GM18507 (cell line): ENCODE data around the gene HOXA9.

Source experiments
- DNase-seq: peaks from one replicate; pipeline ENCODE4 v3.0.0; 2011; ENCODE audit warnings: low read depth; ENCODE audit not compliant: insufficient read length; ENCODE audit errors: extremely low spot score
- FAIRE-seq: peaks from 2 replicates; lab custom pipeline; 2011; peaks lifted over from hg19 to GRCh38; lab: Jason Lieb, UNC

The HOXA9 gene

DNA sequence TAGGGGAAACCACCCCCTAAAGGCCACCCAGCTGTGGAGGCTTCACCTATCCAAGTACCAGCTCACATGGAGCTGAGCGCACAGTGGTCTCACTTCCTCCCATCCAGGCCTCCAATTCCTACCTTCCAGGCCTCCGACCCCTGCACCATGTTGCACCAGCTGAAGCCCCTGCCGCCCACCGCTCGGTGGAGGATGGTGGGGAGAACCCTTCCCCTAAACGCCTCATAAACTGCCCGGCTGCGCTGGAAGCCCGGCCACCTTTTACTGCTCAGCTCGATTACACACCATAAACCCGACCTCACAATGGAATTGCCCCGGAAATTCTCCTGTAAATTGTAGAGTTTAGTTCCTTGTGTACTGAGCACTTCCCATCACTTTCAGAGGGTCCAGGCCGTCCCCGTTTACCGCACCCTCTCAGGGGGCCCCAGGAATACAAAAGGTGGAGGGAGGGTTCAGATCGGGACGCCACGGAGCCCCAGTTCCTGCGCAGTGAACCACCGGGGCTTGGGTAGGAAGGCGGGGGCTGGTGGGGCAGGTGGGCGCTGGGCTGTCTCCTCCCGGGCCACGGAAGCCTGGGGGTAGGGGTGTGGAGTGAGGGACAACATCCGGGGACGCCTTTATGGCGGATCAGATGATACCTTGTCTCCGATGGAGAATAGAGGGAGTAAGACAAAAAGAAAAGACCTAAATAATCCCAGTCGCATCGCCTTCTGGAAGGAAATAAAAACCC, 7.5 kb downstream of the HOXA9 start:
- FAIRE-seq (no peak), DNase-seq (no peak)

DNA sequence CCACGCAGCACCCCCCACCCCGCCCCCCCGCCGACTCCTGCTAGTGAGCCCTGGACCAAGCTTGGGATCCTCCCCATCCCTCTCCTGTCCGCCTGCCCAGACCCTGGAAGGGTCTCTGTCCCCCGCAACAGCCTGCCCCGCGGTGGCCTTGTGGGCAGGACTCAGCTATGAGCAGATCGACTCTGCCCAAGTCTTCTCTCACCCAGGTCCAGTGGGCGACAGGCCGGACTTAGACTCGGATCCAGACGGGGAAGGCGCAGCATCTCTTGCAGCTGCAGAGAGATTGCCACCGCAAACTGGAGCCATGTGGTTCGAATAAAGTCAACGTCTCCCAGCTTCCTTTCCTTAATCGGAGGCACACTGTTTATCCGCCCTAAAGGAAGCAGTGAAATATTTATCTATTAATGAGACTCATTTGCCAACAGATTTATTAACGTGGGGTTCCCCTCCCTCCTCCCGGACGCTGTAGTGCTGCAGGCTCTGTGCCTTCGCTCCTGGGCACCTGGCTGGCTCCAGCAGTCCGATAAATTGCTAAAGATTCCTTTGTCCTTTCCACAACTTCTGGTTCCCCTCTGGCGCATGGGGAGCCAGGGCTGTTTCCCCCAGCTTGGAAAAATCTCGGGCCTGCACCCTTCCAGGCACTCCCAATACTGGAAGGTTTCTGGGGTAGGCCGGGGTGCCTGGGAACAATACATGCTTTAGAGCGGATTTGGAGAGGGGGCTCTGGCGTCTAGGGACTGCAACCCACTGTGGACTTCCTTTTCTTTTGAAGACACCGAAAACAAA, 8.2 kb downstream of the HOXA9 start:
- FAIRE-seq, result no peak
- DNase-seq, result no peak

DNA sequence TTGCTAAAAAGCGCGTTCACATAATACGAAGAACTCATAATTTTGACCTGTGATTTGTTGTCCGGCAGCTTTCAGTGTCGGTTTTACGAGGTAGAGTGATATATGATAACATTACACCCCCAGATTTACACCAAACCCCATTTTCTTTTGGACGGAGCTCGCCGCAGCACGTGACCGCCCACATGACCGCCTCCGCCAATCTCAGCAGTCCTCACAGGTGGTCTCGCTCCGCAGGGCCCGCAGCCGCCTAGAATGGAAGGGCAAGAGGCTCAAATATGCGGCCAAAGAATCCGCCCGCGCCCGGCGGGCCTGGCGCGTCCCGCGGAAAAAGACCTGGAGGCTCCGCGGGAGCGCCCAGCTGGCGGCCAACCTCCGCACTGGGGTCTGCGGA, 8.8 kb downstream of the HOXA9 start, which contains the start of gene HOXA7:
Gene HOXA7, minus strand, starts transcription at position 168 of the 391 bp plus-strand sequence. Its CDS starts 130 bp downstream, at position 38.
- FAIRE-seq (no peak), DNase-seq (no peak)

DNA sequence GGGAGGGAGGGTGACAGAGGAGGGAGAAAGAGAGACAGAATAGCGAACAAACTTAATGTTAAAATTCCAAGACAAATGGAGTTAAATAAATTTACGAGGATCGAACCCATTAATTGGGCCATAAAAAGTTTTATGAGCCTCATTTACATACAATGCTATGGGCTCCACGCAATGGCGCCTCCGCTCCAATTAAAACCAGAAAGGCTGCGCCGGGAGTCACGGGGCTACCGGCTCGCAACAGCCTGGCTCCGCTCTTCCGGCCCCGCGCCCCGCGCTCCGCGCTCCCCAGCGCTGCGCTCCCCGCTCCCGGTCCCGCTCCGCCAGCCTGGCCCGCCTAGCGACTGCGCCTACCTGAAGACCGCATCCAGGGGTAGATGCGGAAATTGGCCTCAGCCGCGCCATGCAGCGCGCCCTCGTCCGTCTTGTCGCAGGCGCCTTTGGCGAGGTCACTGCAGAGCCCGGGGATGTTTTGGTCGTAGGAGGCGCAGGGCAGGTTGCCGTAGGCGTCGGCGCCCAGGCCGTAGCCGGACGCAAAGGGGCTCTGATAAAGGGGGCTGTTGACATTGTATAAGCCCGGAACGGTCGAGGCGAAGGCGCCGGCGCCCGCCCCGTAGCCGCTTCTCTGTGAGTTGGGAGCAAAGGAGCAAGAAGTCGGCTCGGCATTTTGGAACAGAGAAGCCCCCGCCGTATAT, 9.4 kb downstream of the HOXA9 start:
- no peak for DNase-seq
- FAIRE-seq, result no peak

DNA sequence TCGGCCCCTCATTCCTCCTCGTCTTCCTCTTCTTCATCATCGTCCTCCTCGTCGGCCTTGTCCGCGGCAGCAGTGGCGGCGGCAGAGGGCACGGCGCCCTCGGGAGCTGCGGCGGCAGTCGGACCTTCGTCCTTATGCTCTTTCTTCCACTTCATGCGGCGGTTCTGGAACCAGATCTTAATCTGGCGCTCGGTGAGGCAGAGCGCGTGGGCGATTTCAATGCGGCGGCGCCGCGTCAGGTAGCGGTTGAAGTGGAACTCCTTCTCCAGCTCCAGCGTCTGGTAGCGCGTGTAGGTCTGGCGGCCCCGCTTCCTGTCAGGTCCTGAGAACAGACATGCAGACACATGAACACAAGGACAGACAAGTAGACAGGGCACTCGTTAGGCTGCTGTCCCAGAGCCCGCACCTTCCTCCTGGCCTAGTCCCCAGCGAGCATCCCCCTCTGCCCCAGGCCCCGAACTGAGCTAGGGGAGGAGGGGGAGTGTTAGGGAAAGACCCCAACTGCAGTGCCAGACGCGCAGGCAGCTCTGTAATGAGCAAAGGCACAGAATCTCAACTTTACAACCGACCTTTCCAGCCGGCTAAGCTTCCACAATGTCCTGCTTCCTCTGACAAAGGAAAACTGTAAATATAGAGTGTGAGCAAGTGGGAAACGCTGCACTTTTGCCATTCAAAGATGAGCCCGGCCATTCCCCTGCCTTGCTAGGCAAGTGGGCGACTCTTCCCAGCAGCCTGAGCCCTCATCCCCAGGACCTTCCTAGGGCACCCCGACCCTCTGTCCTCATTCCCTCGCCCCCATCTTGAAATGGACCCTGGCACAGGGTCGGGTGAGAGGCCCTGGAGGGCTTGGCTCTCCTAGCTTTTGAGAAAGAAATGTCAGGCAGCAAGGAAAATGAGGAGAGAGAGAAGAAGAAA, 10.2 kb downstream of the HOXA9 start:
- DNase-seq, result no peak
- no peak for FAIRE-seq

DNA sequence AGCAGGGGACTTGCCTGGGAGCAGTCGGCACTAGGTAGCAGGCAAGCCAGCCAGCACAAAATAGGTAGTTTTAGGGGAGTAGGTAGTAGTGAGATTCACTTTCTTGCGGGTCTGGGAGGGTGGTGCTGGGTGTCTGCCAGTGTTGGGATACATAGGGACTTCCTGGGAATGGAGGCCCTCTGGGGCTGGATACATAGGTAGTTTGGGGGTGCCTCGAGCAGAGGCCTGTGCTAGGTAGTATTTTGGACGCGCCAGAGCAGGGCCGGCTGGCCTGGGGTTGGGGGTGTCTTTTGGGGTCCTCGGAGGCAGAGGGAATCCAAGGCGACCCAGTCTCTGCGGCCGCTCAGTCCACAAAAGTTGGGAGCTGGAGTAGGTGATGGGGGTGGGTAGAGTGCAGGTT, 11.0 kb downstream of the HOXA9 start:
- DNase-seq, result no peak
- FAIRE-seq, result no peak

DNA sequence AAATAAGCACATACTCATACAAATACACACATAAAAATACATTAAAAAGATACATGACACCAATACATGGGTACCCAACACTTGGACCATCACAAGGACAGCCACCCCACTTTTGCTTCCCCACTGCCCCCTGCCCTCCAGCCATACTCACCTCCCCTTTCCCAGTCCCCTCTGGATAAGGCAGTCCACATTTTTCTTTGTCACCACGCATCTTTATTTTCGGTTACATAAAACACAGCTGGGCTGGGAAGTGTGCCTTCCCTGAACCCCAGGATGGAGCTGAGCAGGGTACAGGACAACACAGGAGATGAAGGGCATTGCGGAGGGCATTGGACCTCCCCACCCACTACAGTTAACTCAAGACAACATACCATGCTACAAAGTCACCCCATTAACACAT, 11.8 kb downstream of the HOXA9 start:
- DNase-seq, result no peak
- no peak for FAIRE-seq

DNA sequence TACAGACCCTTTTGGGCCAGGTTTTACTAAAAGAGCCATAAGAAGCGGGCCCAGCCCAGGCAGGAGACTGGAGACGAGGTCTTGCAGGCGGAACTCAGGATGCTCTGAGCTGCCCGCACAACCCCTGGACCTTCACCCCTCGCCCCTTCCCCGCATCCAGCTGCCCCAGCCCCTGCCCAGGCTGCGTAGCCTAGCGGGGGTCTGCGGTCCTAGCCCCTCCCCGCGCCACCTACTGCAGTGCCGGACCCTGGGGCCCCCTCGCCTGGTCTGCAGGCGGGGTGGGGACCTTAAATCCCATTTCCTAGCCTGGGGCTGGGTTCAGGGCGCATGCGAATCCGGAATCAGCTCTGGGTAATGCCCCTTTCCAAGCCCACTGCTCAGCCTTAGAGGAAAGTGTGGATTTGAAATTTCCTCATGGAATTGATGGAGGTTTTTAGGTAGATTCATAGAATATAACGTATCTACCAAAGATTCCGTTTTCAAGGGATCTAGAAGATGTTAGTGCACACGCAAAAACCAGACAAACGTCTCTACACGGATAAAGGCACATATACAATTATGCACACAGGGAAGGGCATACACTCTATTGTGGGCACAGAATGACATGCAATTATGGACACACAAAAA, 12.4 kb downstream of the HOXA9 start:
- DNase-seq (no peak), FAIRE-seq (no peak)

DNA sequence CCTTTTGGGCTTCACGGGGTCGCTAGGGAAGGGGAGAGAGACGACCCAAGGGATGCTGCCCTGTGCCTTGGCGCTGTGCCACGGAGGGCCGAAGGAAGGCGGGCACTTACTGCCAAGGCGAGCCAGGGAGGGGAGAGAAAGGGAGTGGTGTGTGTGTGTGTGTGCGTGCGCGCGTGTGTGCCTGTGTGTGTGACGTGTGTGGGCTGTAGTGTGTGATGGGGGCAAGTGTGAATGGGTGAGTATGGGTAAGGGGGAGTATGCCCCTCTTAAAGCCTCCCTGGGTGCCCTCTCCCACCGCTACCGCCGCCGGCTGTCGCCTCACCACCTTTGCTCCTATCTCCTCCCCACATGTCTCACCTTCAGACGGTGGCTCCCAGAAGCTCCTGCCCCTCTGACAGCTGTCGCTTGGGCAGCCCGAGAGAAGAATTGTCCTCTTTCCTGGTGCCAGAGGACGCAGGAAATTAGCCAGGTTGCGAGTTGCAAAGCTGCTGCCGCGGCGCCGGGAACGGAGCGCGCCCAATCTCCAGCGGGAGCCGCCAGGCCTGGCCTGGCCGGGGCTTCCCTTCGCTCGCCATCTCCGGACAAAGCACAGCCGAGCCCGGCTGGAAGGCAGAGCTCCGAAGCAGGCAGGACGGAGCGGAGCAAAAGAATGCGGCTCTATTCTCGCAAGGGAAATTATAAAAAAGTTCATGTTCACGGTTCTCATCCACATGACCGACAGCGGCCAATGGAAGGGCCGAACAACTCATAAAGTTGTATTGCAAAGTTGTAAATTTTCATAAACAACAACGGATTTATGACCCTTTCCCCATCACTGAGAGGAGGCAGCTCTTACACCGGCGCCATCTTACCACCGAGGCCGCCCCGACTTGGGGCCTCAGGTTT, 13.2 kb downstream of the HOXA9 start, which contains the start of gene HOXA3:
Gene HOXA3, minus strand, starts transcription at position 653 of the 885 bp plus-strand sequence. CDS start 41,943 bp downstream, outside the sequence.
- no peak for DNase-seq
- FAIRE-seq, result no peak

DNA sequence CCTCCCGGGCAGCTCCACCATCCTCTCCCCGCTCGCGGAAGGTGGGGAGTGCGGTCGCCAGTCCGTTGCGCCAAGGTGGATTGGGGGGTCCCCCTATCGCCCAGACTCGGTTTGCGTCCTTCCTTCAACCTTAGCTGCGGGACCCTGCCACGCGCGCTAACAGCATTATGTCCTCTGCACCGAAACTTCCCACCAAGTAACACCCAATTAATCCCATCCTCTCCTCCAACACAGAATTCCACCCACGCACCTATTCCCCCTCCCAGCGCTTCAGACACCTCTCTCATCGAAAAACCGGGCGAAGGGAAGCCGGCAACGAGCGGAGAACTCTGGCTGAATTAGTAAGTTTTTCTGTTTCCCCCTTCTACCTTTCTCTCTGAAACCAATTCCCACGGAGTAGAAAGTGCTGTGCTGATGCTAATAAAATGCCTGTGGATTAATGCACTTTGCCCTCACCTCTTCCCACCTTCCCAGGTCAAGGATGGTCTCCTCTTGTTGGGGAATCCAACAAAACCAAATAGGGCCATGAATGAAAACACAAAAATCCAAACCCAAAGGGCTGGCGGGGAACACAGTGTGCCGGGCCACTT, 13.9 kb downstream of the HOXA9 start:
- DNase-seq, result no peak
- FAIRE-seq, result no peak

DNA sequence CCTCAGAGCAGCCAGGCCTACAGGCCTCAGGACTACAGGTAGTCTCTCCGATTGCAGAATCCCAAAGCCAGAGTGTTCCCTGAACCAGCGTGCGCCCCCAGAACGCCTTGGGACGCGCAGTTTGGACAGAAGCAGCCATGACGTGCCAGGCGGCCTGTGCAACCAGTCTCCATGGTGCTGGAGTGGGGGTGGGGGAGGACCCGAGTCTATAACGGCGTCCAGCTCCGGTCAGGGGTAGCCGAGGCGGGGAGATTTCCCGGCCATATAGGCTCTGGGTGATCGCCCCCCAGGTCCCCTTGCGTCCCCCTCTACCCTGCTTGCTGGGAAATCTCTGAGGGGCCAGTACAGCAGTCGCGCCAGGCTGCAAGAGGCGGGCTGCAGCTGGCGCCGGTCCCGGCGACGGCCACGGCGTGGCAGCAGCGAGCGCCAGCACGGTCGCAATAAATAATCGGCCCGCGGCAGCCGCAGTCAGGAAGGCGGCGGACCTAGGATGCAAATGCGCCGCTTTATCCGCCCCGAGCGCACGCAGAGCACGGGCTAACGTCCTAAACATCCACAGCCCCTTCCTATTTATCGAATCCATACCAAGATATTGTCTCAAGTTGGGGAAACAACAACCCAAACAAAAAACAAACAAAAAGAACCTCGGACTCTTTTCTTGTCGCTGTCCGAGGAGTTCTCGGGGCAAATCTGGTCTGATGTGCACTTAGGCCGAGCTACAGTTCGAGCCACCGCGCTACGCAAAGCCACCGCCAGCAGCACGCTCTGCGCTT, 14.6 kb downstream of the HOXA9 start:
- DNase-seq (peak; percentile 76), FAIRE-seq (peak; percentile 66)

DNA sequence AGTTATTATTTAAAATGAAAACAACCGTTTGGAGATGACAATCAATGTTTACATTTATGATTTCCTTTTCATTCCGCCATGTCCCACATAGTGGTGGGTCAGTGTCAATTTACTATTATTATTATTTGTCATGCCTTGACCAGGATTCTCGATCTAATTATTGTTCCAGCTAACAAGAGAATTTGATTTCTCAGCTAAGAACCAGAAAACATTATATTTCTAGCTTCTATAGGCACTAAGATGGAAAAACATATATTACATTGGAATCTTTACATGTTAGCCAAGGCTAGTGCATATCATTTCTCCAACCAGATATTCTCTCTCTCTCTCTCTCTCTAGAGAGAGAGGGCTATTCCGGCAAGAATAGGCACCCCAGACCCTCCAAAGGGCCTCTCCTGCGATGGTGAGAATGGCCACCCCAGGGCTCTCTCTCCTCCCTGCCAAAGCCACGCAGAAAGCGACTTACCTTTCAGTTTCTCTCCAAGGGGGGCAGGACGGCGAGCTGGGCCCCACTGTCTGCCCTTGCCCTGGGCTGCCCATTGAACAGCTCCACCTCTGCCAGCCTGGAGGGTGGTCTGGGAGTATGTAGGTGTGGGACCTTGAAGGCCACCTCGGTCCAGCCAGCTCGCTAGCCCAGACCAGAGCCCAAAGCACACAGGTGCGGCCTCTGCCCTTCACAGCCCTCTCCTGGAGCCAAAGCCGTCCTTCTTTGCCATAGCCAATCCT, 15.3 kb downstream of the HOXA9 start:
- no peak for FAIRE-seq
- DNase-seq, result no peak

DNA sequence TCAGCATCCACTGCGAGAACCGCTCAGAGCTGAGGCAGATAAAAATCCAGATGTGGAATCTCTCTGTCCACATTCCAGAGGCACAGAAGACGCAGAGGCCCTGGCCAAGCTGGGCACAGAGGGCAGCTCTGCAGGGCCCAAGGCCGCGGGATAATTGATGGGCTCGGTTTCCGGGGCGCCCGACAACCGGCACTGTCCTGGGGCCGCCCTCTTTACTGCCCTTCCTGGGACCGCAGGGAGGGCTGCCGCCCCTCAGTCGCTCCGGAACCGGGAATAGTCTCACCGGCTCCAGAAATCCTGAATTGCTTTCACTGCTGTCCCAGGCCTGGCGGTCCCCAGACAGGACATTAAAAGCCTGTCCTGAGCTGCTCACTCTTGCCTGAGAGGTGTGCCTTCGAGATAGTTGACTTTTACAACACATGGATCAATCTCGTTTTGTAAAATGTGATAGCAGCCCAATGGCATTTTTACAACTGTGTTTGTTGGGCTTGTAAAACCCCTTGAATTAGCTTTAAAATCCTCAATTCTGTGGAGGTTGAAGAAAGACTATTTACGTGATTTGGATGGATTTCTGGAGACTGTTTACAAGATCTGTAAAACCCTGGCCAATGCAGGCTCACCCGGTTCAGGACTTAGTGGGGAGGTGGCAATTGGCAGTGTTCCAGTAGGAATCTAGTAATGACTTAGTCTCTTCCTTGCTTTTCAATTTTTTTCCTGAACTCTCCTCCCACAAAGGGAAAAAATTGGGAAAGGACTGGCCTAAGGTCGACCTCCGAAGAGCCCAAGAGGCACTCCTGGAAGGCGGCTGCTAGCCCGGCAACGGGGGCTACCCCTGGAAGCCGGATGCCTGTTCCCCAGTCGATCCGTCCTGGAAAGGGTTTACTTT, 16.3 kb downstream of the HOXA9 start:
- FAIRE-seq (no peak), DNase-seq (no peak)

DNA sequence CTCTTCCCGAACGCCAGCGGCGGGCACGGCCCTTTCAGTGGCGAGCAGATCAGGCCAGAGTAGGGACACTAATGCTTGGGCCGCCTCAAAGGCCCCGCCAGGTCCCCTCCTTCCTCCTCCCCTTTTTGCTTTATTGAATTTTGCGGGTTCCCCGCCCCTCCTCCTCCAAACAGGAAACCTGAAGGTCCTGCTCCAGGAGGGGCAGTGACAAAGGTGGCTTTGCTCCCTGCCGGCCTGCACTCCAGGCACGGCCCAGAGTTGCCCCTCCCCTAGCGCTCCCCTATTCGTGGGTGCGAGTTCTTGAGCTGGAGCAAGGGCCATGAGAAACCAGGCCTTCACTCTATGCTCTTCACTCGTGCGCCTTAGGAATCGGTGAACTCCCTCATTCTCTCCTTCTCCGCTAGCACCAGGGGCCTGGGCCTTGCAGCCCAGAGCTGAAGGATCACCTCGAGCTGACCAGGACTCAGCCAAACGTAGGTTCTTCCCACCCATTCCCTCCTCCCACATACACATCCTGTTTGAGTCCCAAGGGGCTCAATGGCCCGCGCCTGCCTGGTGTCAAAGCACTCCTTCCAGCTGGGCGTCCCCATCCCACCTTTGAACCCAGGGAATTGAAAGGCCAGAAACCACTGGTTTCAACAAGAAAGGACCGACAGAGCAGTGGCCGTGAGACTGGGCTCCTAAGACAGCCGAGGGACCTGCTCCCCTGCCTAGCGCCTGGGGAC, 17.1 kb downstream of the HOXA9 start:
- DNase-seq (no peak), FAIRE-seq (no peak)
